Measurements from ENCODE around the gene THOC7. TPM values are rescaled to one million over a fixed set of nuclear protein-coding genes. Genes with fewer than 3 reads are reported as not detected.

Gene THOC7
- total RNA-seq, 4 donors from 2014 or later = 37.1 to 46.8 (median 44.9) TPM

- WGBS, 2 donors = 92 to 95% methylated on average over 4 of the region's 4 CpGs
- no peak overlapping the region for H3K4me3 ChIP-seq (ENCODE audit: low read depth, poor library complexity, severe bottlenecking)
- no peak for DNase-seq (ENCODE audit: low spot score in 2 of 2)
- TF ChIP-seq POLR2A (IDR thresholded peaks at IDR 0.05) = no peak
- TF ChIP-seq, protein P1, sequence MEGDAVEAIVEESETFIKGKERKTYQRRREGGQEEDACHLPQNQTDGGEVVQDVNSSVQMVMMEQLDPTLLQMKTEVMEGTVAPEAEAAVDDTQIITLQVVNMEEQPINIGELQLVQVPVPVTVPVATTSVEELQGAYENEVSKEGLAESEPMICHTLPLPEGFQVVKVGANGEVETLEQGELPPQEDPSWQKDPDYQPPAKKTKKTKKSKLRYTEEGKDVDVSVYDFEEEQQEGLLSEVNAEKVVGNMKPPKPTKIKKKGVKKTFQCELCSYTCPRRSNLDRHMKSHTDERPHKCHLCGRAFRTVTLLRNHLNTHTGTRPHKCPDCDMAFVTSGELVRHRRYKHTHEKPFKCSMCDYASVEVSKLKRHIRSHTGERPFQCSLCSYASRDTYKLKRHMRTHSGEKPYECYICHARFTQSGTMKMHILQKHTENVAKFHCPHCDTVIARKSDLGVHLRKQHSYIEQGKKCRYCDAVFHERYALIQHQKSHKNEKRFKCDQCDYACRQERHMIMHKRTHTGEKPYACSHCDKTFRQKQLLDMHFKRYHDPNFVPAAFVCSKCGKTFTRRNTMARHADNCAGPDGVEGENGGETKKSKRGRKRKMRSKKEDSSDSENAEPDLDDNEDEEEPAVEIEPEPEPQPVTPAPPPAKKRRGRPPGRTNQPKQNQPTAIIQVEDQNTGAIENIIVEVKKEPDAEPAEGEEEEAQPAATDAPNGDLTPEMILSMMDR (IDR thresholded peaks at IDR 0.05) = no peak
- intact Hi-C loops (cut with DNase I; ENCODE audit: low total_unique reads) = no loop called here
These were observed 46.4 kb upstream of the THOC7 start for GRCh38 chr3:63910001-63910400.

GRCh38 chr3:63909431-63909830 is 45.8 kb upstream of the THOC7 start:
- intact Hi-C loops (cut with DNase I; ENCODE audit: low total_unique reads) = no loop called here
- TF ChIP-seq, protein P1 (IDR thresholded peaks at IDR 0.05) = no peak
- no peak for TF ChIP-seq POLR2A (IDR thresholded peaks at IDR 0.05)
- WGBS, 2 donors = 67 to 70% methylated on average over 2 of the region's 2 CpGs

GRCh38 chr3:63908776-63909175 is 45.2 kb upstream of the THOC7 start:
- no peak overlapping the region for H3K4me3 ChIP-seq (ENCODE audit: low read depth, poor library complexity, severe bottlenecking)
- WGBS, 2 donors = 92 to 100% methylated on average over 1 of the region's 1 CpG
- intact Hi-C loops (cut with DNase I; ENCODE audit: low total_unique reads) = loop anchor here (1.0 kb wide), 1 partner anchor 20 kb away; no protein-coding TSS in a partner anchor
- no peak for TF ChIP-seq POLR2A (IDR thresholded peaks at IDR 0.05)
- TF ChIP-seq, protein P1 (IDR thresholded peaks at IDR 0.05) = no peak
- no peak for DNase-seq (ENCODE audit: low spot score in 2 of 2)

More at GRCh38 chr3:63909431-63909830, 45.8 kb upstream of the THOC7 start:
- DNase-seq (ENCODE audit: low spot score in 2 of 2) = no peak
- no peak overlapping the region for H3K4me3 ChIP-seq (ENCODE audit: low read depth, poor library complexity, severe bottlenecking)

GRCh38 chr3:63908081-63908736 is 44.6 kb upstream of the THOC7 start:
- intact Hi-C loops (cut with DNase I; ENCODE audit: low total_unique reads) = loop anchor here (1.0 kb wide), 1 partner anchor 20 kb away; no protein-coding TSS in a partner anchor
- DNase-seq (ENCODE audit: low spot score in 2 of 2) = no peak
- TF ChIP-seq, protein P1 (IDR thresholded peaks at IDR 0.05) = no peak
- no peak for TF ChIP-seq POLR2A (IDR thresholded peaks at IDR 0.05)
- 50 to 52% methylated on average over 2 of the region's 2 CpGs for WGBS, 2 donors
- no peak overlapping the region for H3K4me3 ChIP-seq (ENCODE audit: low read depth, poor library complexity, severe bottlenecking)

GRCh38 chr3:63905731-63906620 is 42.4 kb upstream of the THOC7 start:
- whole genome bisulfite sequencing, 2 donors = 83 to 90% methylated on average over 4 of the region's 4 CpGs
- no peak for DNase-seq (ENCODE audit: low spot score in 2 of 2)
- H3K4me3 ChIP-seq (ENCODE audit: low read depth, poor library complexity, severe bottlenecking) = no peak overlapping the region
- TF ChIP-seq, protein P1 (IDR thresholded peaks at IDR 0.05) = no peak
- TF ChIP-seq POLR2A (IDR thresholded peaks at IDR 0.05) = no peak
- intact Hi-C loops (cut with DNase I; ENCODE audit: low total_unique reads) = no loop called here

Data from lower leg skin (tissue), 4 donors.